Hematopoietic multipotent progenitor cell (in vitro differentiated cells): ENCODE results near the gene FGD4. TPM values are rescaled to one million over a fixed set of nuclear protein-coding genes. Genes with fewer than 3 reads are reported as not detected.
"Not testable (repeated sequence)": the region's sequence is repeated elsewhere in the genome, so short reads cannot be mapped to it uniquely, and the experiment has no call there.

Experiments used
- DNase-seq, 3 donors: peaks; one replicate each; pipeline ENCODE4 v3.0.0-alpha.2; 2011 to 2015; ENCODE audit warnings: low read depth in 2 of 3, low spot score in 2 of 3
- total RNA-seq: library from RNA; depleted of rRNA; stranded (reverse); fragments of >200 nt; gene quantifications from one replicate; pipeline ENCODE4 v1.2.3, GENCODE V29; 2012

Gene FGD4
- total RNA-seq, 1 donor = 3.2 TPM

GRCh38 chr12:32548691-32549281 lies 149.4 kb downstream of the FGD4 start:
- no peak for DNase-seq

- DNase-seq = no peak
These were observed 150.3 kb downstream of the FGD4 start for GRCh38 chr12:32549675-32550079.

- no peak for DNase-seq
These were observed 151.7 kb downstream of the FGD4 start for GRCh38 chr12:32551058-32551457.

- peak in 1 of 3 donors; percentile 3 for DNase-seq
These were observed 159.5 kb downstream of the FGD4 start for GRCh38 chr12:32558903-32559302.

- DNase-seq = no peak
These were observed 160.1 kb downstream of the FGD4 start for GRCh38 chr12:32559434-32559833.

DNA sequence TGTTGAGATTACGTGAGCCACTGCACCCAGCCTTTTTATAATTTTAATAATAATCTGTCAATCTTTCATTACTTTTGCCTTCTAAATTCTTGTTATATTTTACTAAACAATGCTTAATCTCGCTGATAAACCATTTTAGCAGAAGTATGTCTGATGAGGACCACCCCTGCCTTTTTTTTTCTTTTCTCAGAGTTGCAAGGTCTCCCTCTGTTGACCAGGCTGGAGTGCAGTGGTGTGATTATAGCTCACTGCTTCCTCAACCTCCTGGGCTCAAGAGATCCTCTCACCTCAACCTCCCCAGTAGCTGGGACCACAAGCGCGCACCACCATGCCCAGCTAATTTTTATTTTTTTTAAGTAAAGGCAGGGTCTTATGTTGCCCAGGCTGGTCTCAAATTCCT lies 161.2 kb downstream of the FGD4 start:
- DNase-seq = no peak

DNA sequence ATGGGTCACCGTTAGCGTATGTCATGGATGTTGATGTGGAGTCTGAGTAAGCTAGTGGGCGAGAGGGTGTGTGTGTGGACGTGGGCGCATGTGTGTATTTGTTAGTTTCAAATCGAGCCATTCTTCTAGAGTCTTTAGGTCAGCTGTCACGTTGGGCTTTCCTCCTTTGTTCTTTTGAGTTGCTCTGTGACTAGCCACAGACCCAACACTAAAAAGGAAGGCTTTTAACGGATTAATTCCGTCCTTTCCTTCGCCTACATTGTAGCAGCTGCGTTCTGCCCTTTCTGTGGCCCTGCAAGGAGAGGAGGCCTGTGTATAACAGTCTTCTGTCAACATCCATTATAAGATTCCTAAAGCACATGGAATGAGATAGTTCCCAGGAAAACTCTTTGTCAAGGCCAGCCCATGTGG lies 162.6 kb downstream of the FGD4 start:
- DNase-seq = no peak

- DNase-seq = not testable (repeated sequence)
These were observed 163.1 kb downstream of the FGD4 start for GRCh38 chr12:32562413-32562812.

DNA sequence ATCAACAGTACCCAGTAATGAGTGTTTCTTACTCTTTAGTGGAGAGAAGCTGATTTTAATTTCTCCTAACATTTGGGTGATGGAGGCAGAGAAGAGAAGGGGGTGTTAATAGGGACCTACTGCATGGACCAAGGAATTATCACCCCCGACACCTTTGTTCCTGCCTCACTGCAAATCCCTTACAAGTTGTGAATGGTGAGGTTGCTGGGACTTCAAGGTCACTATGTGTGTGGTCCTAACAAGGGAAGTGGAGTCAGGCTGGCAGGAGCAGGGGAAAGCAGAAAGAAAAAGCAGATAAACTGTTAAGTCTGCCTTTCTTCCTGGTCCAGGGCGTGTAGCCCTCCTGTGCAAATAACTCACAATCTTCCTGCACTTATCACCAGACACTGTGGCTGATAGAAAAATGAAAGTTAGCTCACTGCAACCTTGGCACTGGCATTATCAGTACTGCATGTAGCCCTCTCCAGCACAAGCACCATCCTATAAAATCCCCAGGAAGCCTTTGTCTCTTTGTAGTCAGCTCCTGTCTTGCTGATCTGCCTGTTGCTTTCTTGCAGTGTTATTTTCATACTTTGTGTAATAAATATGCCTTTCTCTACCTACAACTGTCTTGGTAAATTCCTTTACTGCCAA lies 167.4 kb downstream of the FGD4 start:
- DNase-seq = no peak

DNA sequence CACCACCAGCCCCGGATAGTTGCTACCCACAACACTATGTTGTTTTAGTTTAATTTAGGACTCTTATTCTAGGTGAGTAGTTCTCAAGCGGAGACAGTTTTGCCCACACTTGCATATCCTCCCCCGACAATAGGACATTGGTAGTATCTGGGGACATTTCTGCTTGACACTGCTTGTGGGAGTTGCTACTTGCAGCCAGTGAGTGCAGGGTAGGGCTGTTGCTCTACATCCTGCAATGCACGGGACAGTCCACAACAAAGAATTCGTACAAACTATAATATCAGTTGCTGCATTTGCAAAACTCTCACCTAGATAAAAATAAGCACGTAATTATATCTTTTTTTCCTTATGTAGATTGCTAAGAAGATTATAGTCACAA lies 167.9 kb downstream of the FGD4 start:
- no peak for DNase-seq

GRCh38 chr12:32568228-32568627 lies 168.9 kb downstream of the FGD4 start:
- DNase-seq = no peak

DNA sequence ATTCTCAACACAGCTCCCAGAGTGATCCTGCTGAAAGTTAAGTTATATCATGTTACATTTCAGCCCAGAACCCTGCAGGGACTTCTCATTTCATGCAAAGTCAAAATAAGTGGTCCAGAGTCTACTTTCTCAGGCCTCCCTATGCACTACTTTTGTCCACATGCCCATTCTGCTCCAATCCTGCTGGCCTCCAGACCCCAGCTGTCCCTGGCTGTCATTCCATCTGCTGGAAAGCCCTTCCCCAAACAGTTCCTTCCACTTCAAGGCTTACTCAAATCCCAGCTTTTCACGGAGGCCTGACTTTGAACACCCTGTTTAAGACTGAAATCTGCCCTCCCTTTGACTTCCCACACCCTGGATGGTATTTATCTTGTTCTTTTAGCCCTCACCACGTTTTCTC lies 169.9 kb downstream of the FGD4 start:
- DNase-seq = no peak

DNA sequence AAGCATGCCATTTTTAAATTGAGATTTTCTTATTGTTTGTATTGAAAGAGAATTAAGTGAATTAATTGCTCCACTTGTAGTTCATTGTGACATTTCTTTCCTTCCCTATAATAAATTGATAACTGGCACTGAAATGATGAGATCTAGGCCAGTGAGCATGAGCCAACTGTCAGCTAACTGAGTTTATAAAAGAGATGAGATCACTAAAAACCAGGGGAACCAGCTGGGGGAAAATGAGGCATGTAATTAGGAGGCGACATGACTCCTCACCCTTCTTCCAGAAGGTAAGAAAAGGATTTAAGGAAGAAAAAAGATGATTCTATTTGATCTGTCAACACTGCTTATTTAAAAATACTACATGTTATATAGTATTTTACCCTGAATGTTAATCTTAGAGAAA lies 175.2 kb downstream of the FGD4 start:
- DNase-seq = no peak

- DNase-seq = no peak
These were observed 178.0 kb downstream of the FGD4 start for GRCh38 chr12:32577328-32577727.

DNA sequence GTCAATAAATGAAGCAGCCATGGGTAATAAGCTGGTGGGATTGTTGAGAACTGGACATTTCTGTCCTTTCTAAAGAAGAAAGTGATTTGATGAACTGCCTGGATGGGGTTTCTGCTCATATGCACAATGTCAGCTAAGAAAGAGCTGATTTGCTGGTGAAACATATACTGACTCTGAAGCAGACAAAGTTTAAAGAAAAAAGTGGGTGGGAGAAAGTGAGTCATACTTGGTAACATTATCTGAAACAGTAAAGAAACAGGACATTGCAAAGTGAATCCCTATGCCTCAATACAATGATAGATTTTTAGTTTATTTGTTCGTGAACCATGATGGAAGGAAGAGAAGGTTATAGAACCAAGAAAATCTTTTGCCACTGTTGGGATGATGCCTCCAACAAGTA lies 184.2 kb downstream of the FGD4 start:
- DNase-seq = no peak

GRCh38 chr12:32585680-32586079 lies 186.3 kb downstream of the FGD4 start:
- DNase-seq = no peak

- peak in 2 of 3 donors; percentile 53 to 68 for DNase-seq
These were observed 187.0 kb downstream of the FGD4 start for GRCh38 chr12:32586390-32586789.

DNA sequence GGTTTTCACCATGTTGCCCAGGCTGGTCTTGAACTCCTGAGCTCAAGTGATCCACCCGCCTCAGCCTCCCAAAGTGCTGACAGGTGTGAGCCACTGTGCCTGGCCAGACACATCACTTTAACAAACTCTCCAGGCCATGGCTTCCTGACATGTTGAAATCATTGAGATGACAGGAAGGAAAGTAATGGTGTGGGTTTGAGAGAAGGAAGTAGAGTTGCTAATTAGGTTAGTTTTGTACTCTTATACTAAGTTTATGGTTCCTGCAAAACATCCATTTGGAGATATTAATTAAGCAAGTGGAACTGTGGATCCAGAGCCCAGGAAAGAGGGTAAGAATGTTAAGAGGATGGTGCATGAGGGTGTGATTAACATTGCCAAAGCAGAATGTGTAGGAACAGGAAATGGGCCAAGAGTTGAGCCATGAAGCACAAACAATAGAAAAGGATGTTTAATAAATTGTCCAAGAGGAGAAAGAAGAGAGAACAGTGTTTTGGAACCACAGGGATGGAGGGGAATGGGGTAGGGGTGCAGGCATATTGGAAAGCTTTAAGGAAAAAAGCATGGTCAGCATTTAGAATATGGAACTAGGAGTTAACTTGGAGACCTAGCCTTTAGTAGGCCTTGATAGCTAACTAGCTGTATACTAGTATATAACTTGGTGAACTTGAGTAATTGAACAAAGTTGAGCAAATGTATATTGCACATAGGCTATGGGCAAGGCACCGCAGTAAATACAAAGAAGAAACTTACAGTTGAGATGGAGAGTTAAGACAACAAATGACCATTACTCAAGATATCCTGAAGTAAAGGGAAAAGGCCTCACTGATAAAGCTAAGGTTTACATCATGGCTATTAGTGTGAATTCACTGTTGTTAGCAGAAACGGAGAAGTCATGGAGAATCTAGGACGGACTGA lies 188.5 kb downstream of the FGD4 start:
- DNase-seq = no peak

GRCh38 chr12:32588604-32589003 lies 189.2 kb downstream of the FGD4 start:
- no peak for DNase-seq

DNA sequence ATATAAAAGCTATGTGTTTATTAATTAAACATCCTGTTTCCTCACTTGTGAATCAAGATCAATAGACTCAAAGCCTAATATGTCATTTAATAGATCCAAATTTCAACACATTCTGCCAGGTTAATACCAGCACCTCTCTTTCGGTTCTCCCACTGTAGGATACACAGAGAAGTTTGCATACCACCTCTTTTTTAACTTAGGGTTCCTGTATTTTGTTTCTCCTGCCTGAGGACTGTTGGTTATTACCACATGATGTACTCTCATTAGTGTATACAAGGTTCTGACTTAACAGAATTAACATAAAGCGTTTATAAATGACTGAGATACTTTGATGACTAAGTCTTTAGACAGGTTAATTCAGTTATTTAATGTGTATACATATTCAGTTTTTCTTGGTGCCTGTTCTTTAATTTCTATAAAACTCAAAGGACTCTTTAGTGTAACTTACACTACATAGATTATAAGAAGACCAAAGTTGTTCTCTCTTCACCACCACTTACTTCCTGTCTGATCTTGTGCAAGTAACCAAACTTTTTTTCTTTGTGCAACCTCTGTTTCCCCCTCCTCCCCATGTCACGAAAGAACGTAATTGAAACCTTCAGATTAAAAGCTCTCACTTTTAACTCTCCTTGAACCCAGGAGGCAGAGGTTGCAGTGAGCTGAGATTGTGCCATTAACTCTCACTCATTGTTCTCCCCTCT lies 190.0 kb downstream of the FGD4 start:
- DNase-seq = peak in 1 of 3 donors; percentile 43

GRCh38 chr12:32595251-32595650 lies 195.9 kb downstream of the FGD4 start:
- no peak for DNase-seq
